PC-3 (cell line): Measurements from ENCODE around the gene IL4I1. TPM values are rescaled to one million over a fixed set of nuclear protein-coding genes. Genes with fewer than 3 reads are reported as not detected.
"Not testable (repeated sequence)": the region's sequence is repeated elsewhere in the genome, so short reads cannot be mapped to it uniquely, and the experiment has no call there.

ENCODE experiments used
- ATAC-seq: fragments of 200-7000 bp; cut with Tn5 transposase; 2 replicates; pipeline ENCODE4 v1.9.1; 2020; ENCODE audit warnings: mild to moderate bottlenecking, moderate library complexity
- Bru-seq: library from RNA; stranded (reverse); fragments of 400-500 nt; gene quantifications from one replicate; lab custom pipeline; 2021; lab: Mats Ljungman, UMichigan
- BruChase-seq, 2 experiments: library from RNA; stranded (reverse); fragments of 400-500 nt; gene quantifications; one replicate each; lab custom pipeline; 2021; lab: Mats Ljungman, UMichigan
- BruUV-seq: library from RNA; stranded (reverse); fragments of 400-500 nt; replicated peaks from 2 replicates; lab custom pipeline; 2021; lab: Mats Ljungman, UMichigan
- CTCF ChIA-PET: fragments of 300-600 bp; sonication (Branson Sonifier 250); formaldehyde crosslinking; loops from one replicate; lab custom pipeline; 2022; ENCODE audit warnings: antibody characterized with exemption; lab: Charles Lee
- POLR2A ChIA-PET: fragments of 300-600 bp; sonication (Branson Sonifier 250); formaldehyde crosslinking; loops from one replicate; lab custom pipeline; 2022; ENCODE audit warnings: antibody characterized with exemption; ENCODE audit not compliant: unreplicated experiment; lab: Charles Lee
- DNase-seq: peaks from one replicate; pipeline ENCODE4 v3.0.0-alpha.2; 2015
- H2AFZ ChIP-seq: fragments of 300-600 bp; sonication (generic); 2 replicates; pipeline ENCODE4 v1.6.0; 2016; ENCODE audit warnings: antibody characterized with exemption, low read length
- H3F3A ChIP-seq: fragments of 300-600 bp; sonication (generic); one replicate; pipeline ENCODE4 v1.6.0; 2017; ENCODE audit warnings: antibody characterized with exemption, low read length, control low read depth, mild to moderate bottlenecking; ENCODE audit not compliant: unreplicated experiment
- H3K27ac ChIP-seq: fragments of 300-600 bp; sonication (generic); 2 replicates; pipeline ENCODE4 v1.5.1; 2016; ENCODE audit warnings: mild to moderate bottlenecking, low read length
- H3K27me3 ChIP-seq: fragments of 300-600 bp; sonication (generic); 2 replicates; pipeline ENCODE4 v1.6.1; 2016; ENCODE audit warnings: low read length, mixed read lengths
- H3K36me3 ChIP-seq: fragments of 300-600 bp; sonication (generic); 2 replicates; pipeline ENCODE4 v1.6.1; 2016; ENCODE audit warnings: low read depth, mixed run types, low read length, mixed read lengths
- H3K4me1 ChIP-seq: fragments of 300-600 bp; sonication (generic); 2 replicates; pipeline ENCODE4 v1.5.1; 2016; ENCODE audit warnings: low read length; ENCODE audit not compliant: insufficient read depth
- H3K4me2 ChIP-seq: fragments of 300-600 bp; sonication (generic); 2 replicates; pipeline ENCODE4 v1.6.0; 2016; ENCODE audit warnings: low read length
- H3K4me3 ChIP-seq: fragments of 300-600 bp; sonication (generic); 2 replicates; pipeline ENCODE4 v1.5.1; 2016; ENCODE audit warnings: mild to moderate bottlenecking, low read length, mixed read lengths
- H3K79me2 ChIP-seq: fragments of 300-600 bp; sonication (generic); 2 replicates; pipeline ENCODE4 v1.6.1; 2017; ENCODE audit warnings: low read length, mixed read lengths
- H3K9ac ChIP-seq: fragments of 300-600 bp; sonication (generic); 2 replicates; pipeline ENCODE4 v1.6.0; 2016; ENCODE audit warnings: mild to moderate bottlenecking, low read length
- H3K9me2 ChIP-seq: fragments of 300-600 bp; sonication (generic); replicated peaks from 2 replicates; pipeline ENCODE4 v1.6.1; 2016; ENCODE audit warnings: mixed run types, low read length, mixed read lengths
- H3K9me3 ChIP-seq: fragments of 300-600 bp; sonication (generic); 2 replicates; pipeline ENCODE4 v1.6.1; 2016; ENCODE audit warnings: low read length, mixed read lengths
- H4K20me1 ChIP-seq: fragments of 300-600 bp; sonication (generic); 2 replicates; pipeline ENCODE4 v1.6.1; 2016; ENCODE audit warnings: low read length, mixed read lengths
- EZH2 ChIP-seq: fragments of 300-600 bp; sonication (generic); IDR thresholded peaks from one replicate; pipeline ENCODE4 v1.6.1; 2017; ENCODE audit warnings: antibody characterized with exemption, mild to moderate bottlenecking, low read length; ENCODE audit not compliant: unreplicated experiment
- EZH2phosphoT487 ChIP-seq: fragments of 300-600 bp; sonication (generic); IDR thresholded peaks from 2 replicates; pipeline ENCODE4 v1.6.1; 2018; ENCODE audit warnings: mild to moderate bottlenecking, antibody characterized with exemption, low read length, borderline replicate concordance
- intact Hi-C: fragments of 100-400 bp; cut with micrococcal nuclease; formaldehyde crosslinking; loops from 2 replicates; pipeline ENCODE4 v1.9.0; 2023
- long read RNA-seq: library from polyadenylated mRNA; unstranded; transcript quantifications from one replicate; pipeline ENCODE4 v2.0.0, GENCODE V29; 2021; ENCODE audit not compliant: unreplicated experiment
- total RNA-seq: library from RNA; depleted of rRNA; stranded (reverse); fragments of >200 nt; gene quantifications from 2 replicates; pipeline ENCODE4 v1.2.3, GENCODE V29; 2014; rRNA removed
- TF ChIP-seq, protein P1 (sequence below): fragments of 300-600 bp; sonication (generic); conservative IDR thresholded peaks from 2 replicates; pipeline ENCODE4 v1.5.1; 2017; ENCODE audit warnings: antibody characterized with exemption, low read depth, mild to moderate bottlenecking, low read length

IL4I1 gene, protein sequence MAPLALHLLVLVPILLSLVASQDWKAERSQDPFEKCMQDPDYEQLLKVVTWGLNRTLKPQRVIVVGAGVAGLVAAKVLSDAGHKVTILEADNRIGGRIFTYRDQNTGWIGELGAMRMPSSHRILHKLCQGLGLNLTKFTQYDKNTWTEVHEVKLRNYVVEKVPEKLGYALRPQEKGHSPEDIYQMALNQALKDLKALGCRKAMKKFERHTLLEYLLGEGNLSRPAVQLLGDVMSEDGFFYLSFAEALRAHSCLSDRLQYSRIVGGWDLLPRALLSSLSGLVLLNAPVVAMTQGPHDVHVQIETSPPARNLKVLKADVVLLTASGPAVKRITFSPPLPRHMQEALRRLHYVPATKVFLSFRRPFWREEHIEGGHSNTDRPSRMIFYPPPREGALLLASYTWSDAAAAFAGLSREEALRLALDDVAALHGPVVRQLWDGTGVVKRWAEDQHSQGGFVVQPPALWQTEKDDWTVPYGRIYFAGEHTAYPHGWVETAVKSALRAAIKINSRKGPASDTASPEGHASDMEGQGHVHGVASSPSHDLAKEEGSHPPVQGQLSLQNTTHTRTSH
- total RNA-seq (0.29 and 2.2 TPM in 2 replicates), Bru-seq, nascent RNA (percentile 31 among the genes with signal in this experiment), BruChase-seq, experiment 1, labeled RNA remaining after a 6-hour chase (percentile 32 among the genes with signal in this experiment), BruChase-seq, experiment 2, labeled RNA remaining after a 2-hour chase (percentile 28 among the genes with signal in this experiment)
- long read RNA-seq, partial matches to known transcripts: 0 of 5 reads
- long read RNA-seq, other reads (novel, unspliced or antisense): 3 of 5 reads

DNA sequence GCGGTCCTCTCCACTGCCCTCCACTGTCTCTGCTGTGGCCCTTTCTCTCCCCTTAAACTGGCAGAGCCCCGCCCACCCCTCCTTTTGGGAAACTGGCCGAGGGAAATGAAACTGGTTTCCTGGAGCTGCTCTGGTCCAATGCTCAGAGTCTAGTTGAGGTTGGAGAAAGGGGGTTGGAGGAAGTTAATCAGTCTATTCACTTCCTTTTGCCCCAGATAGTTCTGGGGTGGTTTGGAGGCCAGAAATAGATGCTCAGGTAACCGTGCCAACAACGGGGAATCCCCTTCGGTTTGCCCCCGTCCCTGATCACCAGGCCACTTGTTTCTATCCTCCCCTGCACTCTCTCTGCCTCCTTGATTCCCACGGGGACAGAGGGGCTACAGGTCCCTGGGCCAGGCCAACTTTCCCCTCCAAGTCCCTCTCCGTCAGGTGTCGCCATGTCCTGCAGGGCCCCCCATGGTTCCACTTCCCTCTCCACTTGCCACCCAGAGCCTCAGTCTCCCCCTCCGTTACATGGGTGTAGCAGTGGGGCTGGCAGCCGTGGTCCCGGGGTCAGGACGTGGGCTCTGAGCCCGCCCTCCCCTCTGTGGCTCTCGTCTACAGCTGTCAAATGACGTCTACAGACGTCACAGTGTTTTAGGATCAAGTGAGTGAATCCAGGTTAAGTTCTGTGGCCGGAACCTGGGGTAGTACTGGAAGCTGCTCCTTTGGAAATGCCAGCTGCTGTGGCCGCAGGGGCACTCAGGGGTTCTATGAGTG is at the start of gene IL4I1:
Gene IL4I1, minus strand, starts transcription at position 25 of the 759 bp plus-strand sequence. CDS start 727 bp downstream, outside the sequence.
- Histone ChIP-seq H3K4me1 (peaks cover 12% of the 10 kb centered on the region), H3K9me2 (no peaks in the 10 kb centered on the region), H3K9ac (0 out of 2 replicates have a peak within 1 kb of the TSS, but pooled peaks have one; percentile 1), H4K20me1 (no peaks in the 10 kb centered on the region), H3K36me3 (no peaks in the 10 kb centered on the region), H2AFZ (peak within 1 kb of the TSS; percentile 39; the same call in 1 of the 2 replicates), H3F3A (no peaks in the 10 kb centered on the region), H3K4me2 (peak within 1 kb of the TSS; percentile 18; the same call in 1 of the 2 replicates), H3K9me3 (no peaks in the 10 kb centered on the region), H3K27ac (peak within 1 kb of the TSS; percentile 17), H3K4me3 (no peak within 1 kb of the TSS), H3K79me2 (no peaks in the 10 kb centered on the region), H3K27me3 (no peaks in the 10 kb centered on the region)
- BruUV-seq: no TSS peak
- TF ChIP-seq EZH2: no peak
- TF ChIP-seq EZH2phosphoT487: no peak
- TF ChIP-seq, protein P1, sequence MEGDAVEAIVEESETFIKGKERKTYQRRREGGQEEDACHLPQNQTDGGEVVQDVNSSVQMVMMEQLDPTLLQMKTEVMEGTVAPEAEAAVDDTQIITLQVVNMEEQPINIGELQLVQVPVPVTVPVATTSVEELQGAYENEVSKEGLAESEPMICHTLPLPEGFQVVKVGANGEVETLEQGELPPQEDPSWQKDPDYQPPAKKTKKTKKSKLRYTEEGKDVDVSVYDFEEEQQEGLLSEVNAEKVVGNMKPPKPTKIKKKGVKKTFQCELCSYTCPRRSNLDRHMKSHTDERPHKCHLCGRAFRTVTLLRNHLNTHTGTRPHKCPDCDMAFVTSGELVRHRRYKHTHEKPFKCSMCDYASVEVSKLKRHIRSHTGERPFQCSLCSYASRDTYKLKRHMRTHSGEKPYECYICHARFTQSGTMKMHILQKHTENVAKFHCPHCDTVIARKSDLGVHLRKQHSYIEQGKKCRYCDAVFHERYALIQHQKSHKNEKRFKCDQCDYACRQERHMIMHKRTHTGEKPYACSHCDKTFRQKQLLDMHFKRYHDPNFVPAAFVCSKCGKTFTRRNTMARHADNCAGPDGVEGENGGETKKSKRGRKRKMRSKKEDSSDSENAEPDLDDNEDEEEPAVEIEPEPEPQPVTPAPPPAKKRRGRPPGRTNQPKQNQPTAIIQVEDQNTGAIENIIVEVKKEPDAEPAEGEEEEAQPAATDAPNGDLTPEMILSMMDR: no peak
- POLR2A ChIA-PET: no interaction called here
- DNase-seq: no peak
- peak; percentile 35; the same call in 1 of the 2 replicates for ATAC-seq
- CTCF ChIA-PET: no interaction called here
- intact Hi-C loops: no loop called here

DNA sequence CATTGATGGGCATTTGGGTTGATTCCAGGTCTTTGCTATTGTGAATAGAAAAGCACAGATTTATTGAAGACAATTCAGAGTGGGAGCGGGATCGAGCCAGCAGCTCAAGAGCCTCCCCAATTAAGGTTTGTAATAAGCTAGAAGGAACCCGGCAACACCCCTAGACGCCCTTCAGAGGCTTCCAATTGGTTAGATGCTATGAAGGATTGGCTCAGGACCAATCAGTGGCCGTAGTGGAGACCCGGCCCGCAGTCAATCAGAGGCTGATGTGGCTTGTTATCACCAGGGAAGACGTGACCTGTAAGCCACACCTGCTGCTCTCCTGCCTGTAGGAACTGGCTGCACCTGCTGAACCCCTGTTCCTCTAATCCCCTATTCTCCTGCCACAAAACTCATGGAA is 49.7 kb upstream of the IL4I1 start:
- H3K36me3 ChIP-seq: no peaks in the 10 kb centered on the region
- CTCF ChIA-PET: no interaction called here
- POLR2A ChIA-PET: no interaction called here
- no peak overlapping the region for H2AFZ ChIP-seq
- no TSS peak for BruUV-seq
- H3K9ac ChIP-seq: no peak overlapping the region
- no peak overlapping the region for H3K27ac ChIP-seq
- no peaks in the 10 kb centered on the region for H3K79me2 ChIP-seq
- H3K4me1 ChIP-seq: no peaks in the 10 kb centered on the region
- DNase-seq: no peak
- ATAC-seq: no peak
- H4K20me1 ChIP-seq: no peaks in the 10 kb centered on the region
- no peak overlapping the region for H3K4me3 ChIP-seq
- no peaks in the 10 kb centered on the region for H3F3A ChIP-seq
- H3K9me2 ChIP-seq: no peaks in the 10 kb centered on the region
- intact Hi-C loops: no loop called here
- no peak for TF ChIP-seq EZH2
- TF ChIP-seq, protein P1: no peak
- no peak for TF ChIP-seq EZH2phosphoT487
- no peak overlapping the region for H3K4me2 ChIP-seq
- no peaks in the 10 kb centered on the region; the same call in 1 of the 2 replicates for H3K27me3 ChIP-seq
- H3K9me3 ChIP-seq: no peaks in the 10 kb centered on the region

DNA sequence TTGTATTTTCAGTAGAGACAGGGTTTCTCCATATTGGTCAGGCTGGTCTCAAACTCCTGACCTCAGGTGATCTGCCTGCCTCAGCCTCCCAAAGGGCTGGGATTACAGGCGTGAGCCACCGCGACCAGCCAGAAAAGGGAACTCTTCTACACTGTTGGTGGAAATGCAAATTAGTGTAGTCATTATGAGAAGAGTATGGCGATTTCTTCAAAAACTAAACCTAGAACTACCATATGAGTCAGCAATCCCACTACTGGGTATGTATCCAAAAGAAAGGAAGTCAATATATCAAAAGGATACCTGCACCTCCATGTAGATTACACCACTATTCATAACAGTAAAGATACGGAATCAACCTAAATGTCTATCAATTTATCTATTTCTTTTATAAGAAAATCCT is 47.9 kb upstream of the IL4I1 start:
- not testable (repeated sequence) for H3K4me2 ChIP-seq

More for the DNA sequence above, 47.9 kb upstream of the IL4I1 start:
- CTCF ChIA-PET, H3K4me3 ChIP-seq, H3K27me3 ChIP-seq, H3K9me3 ChIP-seq, ATAC-seq, H3K9me2 ChIP-seq, H3K4me1 ChIP-seq, H3F3A ChIP-seq, intact Hi-C loops, H3K9ac ChIP-seq, H3K27ac ChIP-seq, H2AFZ ChIP-seq, H4K20me1 ChIP-seq, H3K79me2 ChIP-seq, DNase-seq, BruUV-seq, H3K36me3 ChIP-seq, POLR2A ChIA-PET: not testable (repeated sequence)
